PC-3 (cell line): ENCODE measurements around the gene DIAPH1. TPM values are rescaled to one million over a fixed set of nuclear protein-coding genes. Genes with fewer than 3 reads are reported as not detected.
"Not testable (repeated sequence)": the region's sequence is repeated elsewhere in the genome, so short reads cannot be mapped to it uniquely, and the experiment has no call there.

Experiments
- ATAC-seq: fragments of 200-7000 bp; cut with Tn5 transposase; 2 replicates; pipeline ENCODE4 v1.9.1; 2020; ENCODE audit warnings: mild to moderate bottlenecking, moderate library complexity
- BruUV-seq: library from RNA; stranded (reverse); fragments of 400-500 nt; replicated peaks from 2 replicates; lab custom pipeline; 2021; lab: Mats Ljungman, UMichigan
- CTCF ChIA-PET: fragments of 300-600 bp; sonication (Branson Sonifier 250); formaldehyde crosslinking; loops from one replicate; lab custom pipeline; 2022; ENCODE audit warnings: antibody characterized with exemption; lab: Charles Lee
- POLR2A ChIA-PET: fragments of 300-600 bp; sonication (Branson Sonifier 250); formaldehyde crosslinking; loops from one replicate; lab custom pipeline; 2022; ENCODE audit warnings: antibody characterized with exemption; ENCODE audit not compliant: unreplicated experiment; lab: Charles Lee
- DNase-seq: peaks from one replicate; pipeline ENCODE4 v3.0.0-alpha.2; 2015
- H2AFZ ChIP-seq: fragments of 300-600 bp; sonication (generic); 2 replicates; pipeline ENCODE4 v1.6.0; 2016; ENCODE audit warnings: antibody characterized with exemption, low read length
- H3F3A ChIP-seq: fragments of 300-600 bp; sonication (generic); one replicate; pipeline ENCODE4 v1.6.0; 2017; ENCODE audit warnings: antibody characterized with exemption, low read length, control low read depth, mild to moderate bottlenecking; ENCODE audit not compliant: unreplicated experiment
- H3K27ac ChIP-seq: fragments of 300-600 bp; sonication (generic); 2 replicates; pipeline ENCODE4 v1.5.1; 2016; ENCODE audit warnings: mild to moderate bottlenecking, low read length
- H3K27me3 ChIP-seq: fragments of 300-600 bp; sonication (generic); 2 replicates; pipeline ENCODE4 v1.6.1; 2016; ENCODE audit warnings: low read length, mixed read lengths
- H3K36me3 ChIP-seq: fragments of 300-600 bp; sonication (generic); 2 replicates; pipeline ENCODE4 v1.6.1; 2016; ENCODE audit warnings: low read depth, mixed run types, low read length, mixed read lengths
- H3K4me1 ChIP-seq: fragments of 300-600 bp; sonication (generic); 2 replicates; pipeline ENCODE4 v1.5.1; 2016; ENCODE audit warnings: low read length; ENCODE audit not compliant: insufficient read depth
- H3K4me2 ChIP-seq: fragments of 300-600 bp; sonication (generic); 2 replicates; pipeline ENCODE4 v1.6.0; 2016; ENCODE audit warnings: low read length
- H3K4me3 ChIP-seq: fragments of 300-600 bp; sonication (generic); 2 replicates; pipeline ENCODE4 v1.5.1; 2016; ENCODE audit warnings: mild to moderate bottlenecking, low read length, mixed read lengths
- H3K79me2 ChIP-seq: fragments of 300-600 bp; sonication (generic); 2 replicates; pipeline ENCODE4 v1.6.1; 2017; ENCODE audit warnings: low read length, mixed read lengths
- H3K9ac ChIP-seq: fragments of 300-600 bp; sonication (generic); 2 replicates; pipeline ENCODE4 v1.6.0; 2016; ENCODE audit warnings: mild to moderate bottlenecking, low read length
- H3K9me2 ChIP-seq: fragments of 300-600 bp; sonication (generic); replicated peaks from 2 replicates; pipeline ENCODE4 v1.6.1; 2016; ENCODE audit warnings: mixed run types, low read length, mixed read lengths
- H3K9me3 ChIP-seq: fragments of 300-600 bp; sonication (generic); 2 replicates; pipeline ENCODE4 v1.6.1; 2016; ENCODE audit warnings: low read length, mixed read lengths
- H4K20me1 ChIP-seq: fragments of 300-600 bp; sonication (generic); 2 replicates; pipeline ENCODE4 v1.6.1; 2016; ENCODE audit warnings: low read length, mixed read lengths
- EZH2 ChIP-seq: fragments of 300-600 bp; sonication (generic); IDR thresholded peaks from one replicate; pipeline ENCODE4 v1.6.1; 2017; ENCODE audit warnings: antibody characterized with exemption, mild to moderate bottlenecking, low read length; ENCODE audit not compliant: unreplicated experiment
- EZH2phosphoT487 ChIP-seq: fragments of 300-600 bp; sonication (generic); IDR thresholded peaks from 2 replicates; pipeline ENCODE4 v1.6.1; 2018; ENCODE audit warnings: mild to moderate bottlenecking, antibody characterized with exemption, low read length, borderline replicate concordance
- intact Hi-C: fragments of 100-400 bp; cut with micrococcal nuclease; formaldehyde crosslinking; loops from 2 replicates; pipeline ENCODE4 v1.9.0; 2023
- total RNA-seq: library from RNA; depleted of rRNA; stranded (reverse); fragments of >200 nt; gene quantifications from 2 replicates; pipeline ENCODE4 v1.2.3, GENCODE V29; 2014
- TF ChIP-seq, protein P1 (sequence below): fragments of 300-600 bp; sonication (generic); conservative IDR thresholded peaks from 2 replicates; pipeline ENCODE4 v1.5.1; 2017; ENCODE audit warnings: antibody characterized with exemption, low read depth, mild to moderate bottlenecking, low read length

The DIAPH1 gene
- total RNA-seq, 1 experiment from 2014 or later, result 51.9 TPM

DNA sequence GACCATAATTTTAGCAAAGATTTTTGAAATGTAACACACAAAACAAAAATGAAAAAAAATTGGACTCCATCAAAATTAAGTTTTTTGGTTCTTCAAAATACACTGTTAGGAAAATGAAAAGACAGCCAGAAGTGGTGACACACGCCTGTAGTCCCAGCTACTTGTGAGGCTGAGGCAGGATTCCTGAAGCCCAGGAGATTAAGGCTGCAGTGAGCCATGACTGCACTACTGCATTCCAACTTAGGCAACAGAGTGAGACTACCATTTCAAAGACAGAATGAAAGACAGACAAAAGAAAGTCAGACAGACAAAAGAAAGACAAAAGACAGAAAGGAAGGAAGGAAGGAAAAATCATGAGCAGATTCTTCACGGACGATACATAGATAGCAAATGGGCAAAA lies 7.5 kb downstream of the DIAPH1 start:
- Histone ChIP-seq H3K4me1 (peaks cover 6% of the 10 kb centered on the region; the same call in 1 of the 2 replicates), H3K9ac (no peak overlapping the region), H3K4me2 (no peak overlapping the region), H3K36me3 (no peaks in the 10 kb centered on the region; the same call in 1 of the 2 replicates), H3K9me2 (no peaks in the 10 kb centered on the region), H3K4me3 (no peak overlapping the region), H4K20me1 (peaks cover 32% of the 10 kb centered on the region), H2AFZ (no peak overlapping the region), H3F3A (no peaks in the 10 kb centered on the region), H3K9me3 (no peaks in the 10 kb centered on the region), H3K79me2 (peaks cover 99% of the 10 kb centered on the region), H3K27me3 (no peaks in the 10 kb centered on the region), H3K27ac (no peak overlapping the region)
- no TSS peak for BruUV-seq
- CTCF ChIA-PET, result no interaction called here
- TF ChIP-seq, protein P1, sequence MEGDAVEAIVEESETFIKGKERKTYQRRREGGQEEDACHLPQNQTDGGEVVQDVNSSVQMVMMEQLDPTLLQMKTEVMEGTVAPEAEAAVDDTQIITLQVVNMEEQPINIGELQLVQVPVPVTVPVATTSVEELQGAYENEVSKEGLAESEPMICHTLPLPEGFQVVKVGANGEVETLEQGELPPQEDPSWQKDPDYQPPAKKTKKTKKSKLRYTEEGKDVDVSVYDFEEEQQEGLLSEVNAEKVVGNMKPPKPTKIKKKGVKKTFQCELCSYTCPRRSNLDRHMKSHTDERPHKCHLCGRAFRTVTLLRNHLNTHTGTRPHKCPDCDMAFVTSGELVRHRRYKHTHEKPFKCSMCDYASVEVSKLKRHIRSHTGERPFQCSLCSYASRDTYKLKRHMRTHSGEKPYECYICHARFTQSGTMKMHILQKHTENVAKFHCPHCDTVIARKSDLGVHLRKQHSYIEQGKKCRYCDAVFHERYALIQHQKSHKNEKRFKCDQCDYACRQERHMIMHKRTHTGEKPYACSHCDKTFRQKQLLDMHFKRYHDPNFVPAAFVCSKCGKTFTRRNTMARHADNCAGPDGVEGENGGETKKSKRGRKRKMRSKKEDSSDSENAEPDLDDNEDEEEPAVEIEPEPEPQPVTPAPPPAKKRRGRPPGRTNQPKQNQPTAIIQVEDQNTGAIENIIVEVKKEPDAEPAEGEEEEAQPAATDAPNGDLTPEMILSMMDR, result no peak
- no peak for TF ChIP-seq EZH2phosphoT487
- no peak for TF ChIP-seq EZH2
- POLR2A ChIA-PET, result no interaction called here
- DNase-seq (no peak), ATAC-seq (no peak)
- intact Hi-C loops, result no loop called here

DNA sequence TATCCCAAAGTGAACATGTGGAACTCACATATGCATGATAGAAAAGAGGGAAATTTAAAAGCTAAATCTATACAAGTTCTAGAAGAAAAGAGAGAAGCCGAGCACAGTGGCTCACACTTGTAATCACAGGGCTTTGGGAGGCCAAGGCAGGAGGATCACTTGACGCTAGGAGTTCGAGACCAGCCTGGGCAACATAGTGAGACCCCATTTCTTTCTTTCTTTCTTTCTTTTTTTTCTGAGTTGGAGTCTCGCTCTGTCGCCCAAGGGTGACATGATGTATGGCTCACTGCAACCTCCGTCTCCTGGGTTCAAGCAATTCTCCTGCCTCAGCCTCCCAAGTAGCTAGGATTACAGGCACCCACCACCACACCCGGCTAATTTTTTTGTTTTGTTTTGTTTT lies 8.9 kb downstream of the DIAPH1 start:
- H3K27ac ChIP-seq, POLR2A ChIA-PET, CTCF ChIA-PET, H3K4me2 ChIP-seq, intact Hi-C loops, H3K9me3 ChIP-seq, H3K27me3 ChIP-seq, H3F3A ChIP-seq, ATAC-seq, H3K36me3 ChIP-seq, H2AFZ ChIP-seq, H3K4me3 ChIP-seq, DNase-seq, H3K9me2 ChIP-seq, H3K4me1 ChIP-seq, H3K9ac ChIP-seq, BruUV-seq: not testable (repeated sequence)
- H4K20me1 ChIP-seq, result peaks cover 25% of the 10 kb centered on the region
- H3K79me2 ChIP-seq, result peaks cover 99% of the 10 kb centered on the region

DNA sequence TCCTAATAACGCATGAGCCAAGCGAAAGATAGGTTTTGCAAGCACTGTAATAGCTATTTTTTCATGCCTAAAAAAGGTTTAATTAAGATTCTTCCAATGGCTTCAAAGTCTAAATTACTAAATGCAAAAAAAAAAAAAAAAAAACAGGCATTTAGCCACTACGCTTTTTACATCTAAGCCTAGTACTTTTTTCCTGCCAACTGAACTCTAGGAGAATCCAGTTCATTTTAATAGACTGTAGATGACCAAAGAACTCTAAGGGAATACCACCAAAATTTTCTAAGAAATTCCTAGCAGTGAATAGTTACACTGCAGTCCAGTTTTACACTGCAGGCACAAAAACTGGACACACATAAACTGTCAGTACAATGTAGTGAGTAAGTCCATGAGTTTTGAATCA lies 9.8 kb downstream of the DIAPH1 start:
- POLR2A ChIA-PET, result interaction anchor here (0.7 kb wide), 2 partner anchors 16 to 24 kb away, joined by 4 to 16 read pairs; no protein-coding TSS in a partner anchor
- no peaks in the 10 kb centered on the region; the same call in 1 of the 2 replicates for H3K36me3 ChIP-seq
- H3F3A ChIP-seq, result no peaks in the 10 kb centered on the region
- TF ChIP-seq, protein P1, result no peak
- no peak for TF ChIP-seq EZH2
- TF ChIP-seq EZH2phosphoT487, result no peak
- intact Hi-C loops, result no loop called here
- no peaks in the 10 kb centered on the region for H3K9me2 ChIP-seq
- no peak overlapping the region for H3K9ac ChIP-seq
- CTCF ChIA-PET, result interaction anchor here (1.1 kb wide), 1 partner anchor 17 kb away, joined by 3 read pairs; no protein-coding TSS in a partner anchor
- H3K79me2 ChIP-seq, result peaks cover 99% of the 10 kb centered on the region
- H3K9me3 ChIP-seq, result no peaks in the 10 kb centered on the region
- H3K27me3 ChIP-seq, result no peaks in the 10 kb centered on the region
- H2AFZ ChIP-seq, result no peak overlapping the region
- H3K27ac ChIP-seq, result no peak overlapping the region
- H3K4me1 ChIP-seq, result peaks cover 16% of the 10 kb centered on the region
- no peak overlapping the region for H3K4me2 ChIP-seq
- peaks cover 20% of the 10 kb centered on the region for H4K20me1 ChIP-seq
- no peak for ATAC-seq
- no peak overlapping the region for H3K4me3 ChIP-seq
- DNase-seq, result no peak
- no TSS peak for BruUV-seq
